A673 (cell line): Measurements from ENCODE around the gene NPPA.

Source experiments
- EZH2 ChIP-seq: fragments of 200-600 bp; sonication (generic); IDR thresholded peaks from 2 replicates; pipeline ENCODE4 v1.6.1; 2017; ENCODE audit warnings: borderline replicate concordance, low read depth, mild to moderate bottlenecking, mixed read lengths, antibody characterized with exemption, low read length; ENCODE audit not compliant: poor library complexity, severe bottlenecking
- TF ChIP-seq, protein P1 (sequence below): fragments of 300-800, 200-600 bp; sonication (generic); conservative IDR thresholded peaks from 2 replicates; pipeline ENCODE4 v1.5.1; 2017; ENCODE audit warnings: low read depth, mild to moderate bottlenecking, antibody characterized with exemption, low read length, moderate library complexity, mixed read lengths

DNA sequence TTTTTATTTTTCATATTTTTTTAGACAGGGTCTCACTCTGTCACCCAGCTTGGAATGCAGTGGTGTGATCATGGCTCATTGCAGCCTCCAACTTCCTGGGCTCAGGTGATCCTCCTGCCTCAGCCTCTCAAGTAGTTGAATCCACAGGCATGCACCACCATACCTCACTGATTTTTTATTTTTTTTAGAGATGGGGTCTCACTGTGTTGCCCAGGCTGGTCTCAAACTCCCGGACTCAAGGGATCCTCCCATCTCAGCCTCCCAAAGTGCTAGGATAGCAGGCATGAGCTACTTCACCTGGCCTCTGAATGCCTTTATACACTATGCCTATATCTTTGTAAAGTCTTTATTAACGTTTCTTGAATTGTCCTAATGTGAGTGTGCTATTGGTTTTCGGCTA, 21.5 kb upstream of the NPPA start:
- TF ChIP-seq, protein P1, sequence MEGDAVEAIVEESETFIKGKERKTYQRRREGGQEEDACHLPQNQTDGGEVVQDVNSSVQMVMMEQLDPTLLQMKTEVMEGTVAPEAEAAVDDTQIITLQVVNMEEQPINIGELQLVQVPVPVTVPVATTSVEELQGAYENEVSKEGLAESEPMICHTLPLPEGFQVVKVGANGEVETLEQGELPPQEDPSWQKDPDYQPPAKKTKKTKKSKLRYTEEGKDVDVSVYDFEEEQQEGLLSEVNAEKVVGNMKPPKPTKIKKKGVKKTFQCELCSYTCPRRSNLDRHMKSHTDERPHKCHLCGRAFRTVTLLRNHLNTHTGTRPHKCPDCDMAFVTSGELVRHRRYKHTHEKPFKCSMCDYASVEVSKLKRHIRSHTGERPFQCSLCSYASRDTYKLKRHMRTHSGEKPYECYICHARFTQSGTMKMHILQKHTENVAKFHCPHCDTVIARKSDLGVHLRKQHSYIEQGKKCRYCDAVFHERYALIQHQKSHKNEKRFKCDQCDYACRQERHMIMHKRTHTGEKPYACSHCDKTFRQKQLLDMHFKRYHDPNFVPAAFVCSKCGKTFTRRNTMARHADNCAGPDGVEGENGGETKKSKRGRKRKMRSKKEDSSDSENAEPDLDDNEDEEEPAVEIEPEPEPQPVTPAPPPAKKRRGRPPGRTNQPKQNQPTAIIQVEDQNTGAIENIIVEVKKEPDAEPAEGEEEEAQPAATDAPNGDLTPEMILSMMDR = no peak
- TF ChIP-seq EZH2 = no peak
